ENCODE measurements around the gene USH1G.

Gene USH1G

DNA sequence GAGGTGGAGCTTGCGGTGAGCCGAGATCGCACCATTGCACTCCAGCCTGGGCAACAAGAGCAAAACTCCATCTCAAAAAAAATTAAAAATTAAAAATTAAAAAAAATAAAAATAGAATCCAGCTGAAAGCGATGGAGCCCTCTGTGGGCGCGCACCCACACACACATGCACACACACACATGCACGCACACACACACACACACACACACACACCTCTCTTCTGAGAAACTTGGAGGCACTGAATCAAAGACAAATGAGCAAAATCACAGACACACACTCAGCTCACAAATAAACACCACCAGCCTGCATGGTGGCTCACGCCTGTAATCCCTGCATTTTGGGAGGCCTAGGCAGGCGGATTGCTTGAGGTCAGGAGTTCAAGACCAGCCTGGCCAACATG lies 20.0 kb downstream of the USH1G start:
- H3K4me3 ChIP-seq (replicated peaks; ENCODE audit: insufficient read depth, low read length): no peak overlapping the region
- no peak overlapping the region for H3K27ac ChIP-seq (replicated peaks)
- DNase-seq (ENCODE audit: low read depth in 1 of 2, low spot score in 1 of 2): no peak
- TF ChIP-seq SPI1 (IDR thresholded peaks at IDR 0.05; ENCODE audit: borderline replicate concordance, low read depth) (no peak), REST (IDR thresholded peaks at IDR 0.05; ENCODE audit: insufficient replicate concordance, low read depth) (no peak), GABPA (IDR thresholded peaks at IDR 0.05; ENCODE audit: low read depth) (no peak), POLR2AphosphoS5 (IDR thresholded peaks at IDR 0.05; ENCODE audit: low read depth) (no peak)
- TF ChIP-seq, protein P1, sequence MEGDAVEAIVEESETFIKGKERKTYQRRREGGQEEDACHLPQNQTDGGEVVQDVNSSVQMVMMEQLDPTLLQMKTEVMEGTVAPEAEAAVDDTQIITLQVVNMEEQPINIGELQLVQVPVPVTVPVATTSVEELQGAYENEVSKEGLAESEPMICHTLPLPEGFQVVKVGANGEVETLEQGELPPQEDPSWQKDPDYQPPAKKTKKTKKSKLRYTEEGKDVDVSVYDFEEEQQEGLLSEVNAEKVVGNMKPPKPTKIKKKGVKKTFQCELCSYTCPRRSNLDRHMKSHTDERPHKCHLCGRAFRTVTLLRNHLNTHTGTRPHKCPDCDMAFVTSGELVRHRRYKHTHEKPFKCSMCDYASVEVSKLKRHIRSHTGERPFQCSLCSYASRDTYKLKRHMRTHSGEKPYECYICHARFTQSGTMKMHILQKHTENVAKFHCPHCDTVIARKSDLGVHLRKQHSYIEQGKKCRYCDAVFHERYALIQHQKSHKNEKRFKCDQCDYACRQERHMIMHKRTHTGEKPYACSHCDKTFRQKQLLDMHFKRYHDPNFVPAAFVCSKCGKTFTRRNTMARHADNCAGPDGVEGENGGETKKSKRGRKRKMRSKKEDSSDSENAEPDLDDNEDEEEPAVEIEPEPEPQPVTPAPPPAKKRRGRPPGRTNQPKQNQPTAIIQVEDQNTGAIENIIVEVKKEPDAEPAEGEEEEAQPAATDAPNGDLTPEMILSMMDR (IDR thresholded peaks at IDR 0.05; ENCODE audit: insufficient read depth, low read length): no peak
- H3K27me3 ChIP-seq (ENCODE audit: insufficient read depth, poor library complexity, severe bottlenecking): no peaks in the 10 kb centered on the region

DNA sequence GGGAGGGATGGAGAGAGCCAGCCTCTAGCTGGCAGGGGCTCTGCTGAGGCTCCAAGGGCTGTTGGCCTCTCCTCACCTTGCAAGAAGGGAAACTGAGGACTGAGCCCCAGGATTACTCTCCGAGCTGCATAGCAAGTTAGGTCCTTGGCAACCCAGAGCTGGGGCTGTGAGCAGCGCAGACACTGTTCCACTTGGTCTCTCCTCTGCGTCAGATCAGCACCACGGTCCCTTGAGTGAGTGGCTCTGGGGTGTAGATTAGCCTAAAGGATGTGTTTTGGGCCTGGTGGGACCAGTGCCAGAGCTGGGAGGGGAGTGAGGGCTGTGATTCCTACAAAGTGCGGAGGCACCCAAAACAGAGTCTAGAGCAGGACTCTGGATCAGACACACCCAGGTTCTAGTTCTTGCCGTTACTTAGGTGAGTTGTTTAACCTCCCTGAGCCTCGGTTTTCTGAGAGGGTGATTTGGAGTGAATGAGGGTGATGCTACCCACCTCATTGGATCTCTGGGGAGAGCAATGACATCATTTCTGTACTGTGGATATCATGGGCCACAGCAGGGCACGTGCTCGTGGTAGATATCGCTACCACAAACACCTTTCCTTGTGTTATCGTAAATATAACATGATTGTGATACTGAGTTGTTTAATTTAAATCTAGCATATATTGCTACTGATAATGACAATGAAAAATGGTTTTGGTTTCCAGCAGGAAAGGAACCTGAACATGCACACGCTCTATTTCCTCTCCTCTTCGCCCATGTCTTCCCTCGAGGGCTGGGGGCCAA lies 21.5 kb downstream of the USH1G start:
- DNase-seq (ENCODE audit: low read depth in 1 of 2, low spot score in 1 of 2): no peak
- no peak for TF ChIP-seq POLR2AphosphoS5 (IDR thresholded peaks at IDR 0.05; ENCODE audit: low read depth)
- TF ChIP-seq GABPA (IDR thresholded peaks at IDR 0.05; ENCODE audit: low read depth): no peak
- TF ChIP-seq, protein P1 (IDR thresholded peaks at IDR 0.05; ENCODE audit: insufficient read depth, low read length): no peak
- TF ChIP-seq SPI1 (IDR thresholded peaks at IDR 0.05; ENCODE audit: borderline replicate concordance, low read depth): no peak
- no peak for TF ChIP-seq REST (IDR thresholded peaks at IDR 0.05; ENCODE audit: insufficient replicate concordance, low read depth)
- no peak overlapping the region for H3K27ac ChIP-seq (replicated peaks)
- no peak overlapping the region for H3K4me3 ChIP-seq (replicated peaks; ENCODE audit: insufficient read depth, low read length)
- H3K27me3 ChIP-seq (ENCODE audit: insufficient read depth, poor library complexity, severe bottlenecking): peaks cover 6% of the 10 kb centered on the region

- Histone ChIP-seq H3K4me3 (replicated peaks; ENCODE audit: insufficient read depth, low read length) (no peak overlapping the region), H3K27me3 (ENCODE audit: insufficient read depth, poor library complexity, severe bottlenecking) (peaks cover 6% of the 10 kb centered on the region), H3K27ac (replicated peaks) (no peak overlapping the region)
- DNase-seq (ENCODE audit: low read depth in 1 of 2, low spot score in 1 of 2): no peak
- no peak for TF ChIP-seq POLR2AphosphoS5 (IDR thresholded peaks at IDR 0.05; ENCODE audit: low read depth)
- no peak for TF ChIP-seq REST (IDR thresholded peaks at IDR 0.05; ENCODE audit: insufficient replicate concordance, low read depth)
- no peak for TF ChIP-seq GABPA (IDR thresholded peaks at IDR 0.05; ENCODE audit: low read depth)
- no peak for TF ChIP-seq SPI1 (IDR thresholded peaks at IDR 0.05; ENCODE audit: borderline replicate concordance, low read depth)
- TF ChIP-seq, protein P1 (IDR thresholded peaks at IDR 0.05; ENCODE audit: insufficient read depth, low read length): no peak
Observed at GRCh38 chr17:74900208-74900607, 22.8 kb downstream of the USH1G start.
